GM11168 (cell line): ENCODE data around the gene NMT2.

Experiments used
- in situ Hi-C: fragments of 300-500 bp; cut with MboI; formaldehyde crosslinking; loops from one replicate; pipeline ENCODE4 v1.12.0; 2022; ENCODE audit warnings: low sequenced_read_pairs; ENCODE audit not compliant: unreplicated experiment

The NMT2 gene

DNA sequence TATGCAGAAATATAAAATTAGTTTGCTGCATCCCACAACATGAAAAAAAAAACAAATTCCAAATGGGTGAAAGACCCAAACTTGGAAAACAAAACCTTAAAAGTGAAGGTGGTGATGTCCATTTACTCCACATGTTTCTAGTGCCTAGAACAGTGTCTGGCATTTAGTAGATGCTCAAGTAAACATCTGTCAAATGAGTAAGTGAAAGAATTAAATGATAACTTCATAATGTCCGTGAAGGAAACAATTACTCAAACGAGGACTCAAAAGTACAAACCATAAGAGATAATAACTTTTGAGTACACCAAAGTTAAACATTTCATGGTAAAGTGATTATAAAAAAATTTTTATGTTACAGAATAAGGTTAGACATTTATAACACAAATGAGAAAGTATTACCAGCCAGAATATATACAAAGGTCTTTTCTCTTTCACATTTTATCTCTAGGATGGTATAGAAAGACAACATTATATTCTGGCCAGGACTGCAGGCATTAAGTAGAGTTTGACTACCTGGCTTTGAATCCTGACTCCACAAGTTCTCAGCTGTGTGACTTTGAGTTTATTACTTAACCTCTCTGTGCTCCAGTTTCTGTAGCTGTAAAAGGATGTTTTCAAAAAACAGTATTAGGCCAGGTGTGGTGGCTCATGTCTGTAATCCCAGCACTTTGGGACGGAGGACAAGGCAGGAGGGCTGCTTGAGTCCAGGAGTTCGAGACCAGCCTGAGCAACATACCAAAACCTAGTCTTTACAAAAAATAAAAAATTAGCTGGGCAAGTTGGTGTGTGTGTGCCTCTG is 20.7 kb downstream of the NMT2 start:
- in situ Hi-C loops = no loop called here

DNA sequence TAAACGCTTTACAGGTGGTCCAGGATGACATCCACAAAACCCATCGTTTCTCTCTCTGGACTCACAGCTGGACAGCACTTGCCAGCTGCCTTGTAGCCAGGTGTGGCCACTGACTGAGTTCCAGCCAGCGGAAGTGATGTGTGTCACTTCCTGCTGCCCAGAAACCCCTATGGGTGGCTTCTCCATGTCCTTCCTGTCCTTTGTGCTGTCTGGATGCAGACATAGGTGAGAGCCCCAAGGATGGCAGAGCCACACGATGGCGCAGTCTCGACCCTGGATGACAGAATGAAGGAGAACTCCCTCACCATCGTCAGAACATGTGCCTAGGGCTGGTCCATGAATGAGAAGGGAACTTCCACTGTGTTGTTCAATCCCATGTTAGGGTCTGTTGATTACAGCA is 22.1 kb downstream of the NMT2 start:
- in situ Hi-C loops = no loop called here

DNA sequence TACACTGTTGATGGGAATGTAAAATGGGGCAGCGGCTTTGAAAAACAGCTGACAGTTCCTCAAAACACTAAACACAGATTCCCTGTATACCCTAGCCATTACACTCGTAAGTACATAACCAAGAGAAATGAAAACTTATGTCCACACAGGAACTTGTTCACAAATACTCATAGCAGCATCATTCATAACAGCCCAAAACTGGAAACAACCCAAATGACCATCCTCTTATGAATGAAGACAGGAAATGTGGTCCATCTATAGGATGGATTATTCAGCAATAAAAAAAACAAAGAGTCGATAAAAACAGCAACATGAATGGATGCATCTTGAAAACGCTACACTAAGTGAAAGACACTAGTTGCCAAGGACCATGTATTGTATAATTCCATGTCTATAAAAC is 23.7 kb downstream of the NMT2 start:
- in situ Hi-C loops = no loop called here

DNA sequence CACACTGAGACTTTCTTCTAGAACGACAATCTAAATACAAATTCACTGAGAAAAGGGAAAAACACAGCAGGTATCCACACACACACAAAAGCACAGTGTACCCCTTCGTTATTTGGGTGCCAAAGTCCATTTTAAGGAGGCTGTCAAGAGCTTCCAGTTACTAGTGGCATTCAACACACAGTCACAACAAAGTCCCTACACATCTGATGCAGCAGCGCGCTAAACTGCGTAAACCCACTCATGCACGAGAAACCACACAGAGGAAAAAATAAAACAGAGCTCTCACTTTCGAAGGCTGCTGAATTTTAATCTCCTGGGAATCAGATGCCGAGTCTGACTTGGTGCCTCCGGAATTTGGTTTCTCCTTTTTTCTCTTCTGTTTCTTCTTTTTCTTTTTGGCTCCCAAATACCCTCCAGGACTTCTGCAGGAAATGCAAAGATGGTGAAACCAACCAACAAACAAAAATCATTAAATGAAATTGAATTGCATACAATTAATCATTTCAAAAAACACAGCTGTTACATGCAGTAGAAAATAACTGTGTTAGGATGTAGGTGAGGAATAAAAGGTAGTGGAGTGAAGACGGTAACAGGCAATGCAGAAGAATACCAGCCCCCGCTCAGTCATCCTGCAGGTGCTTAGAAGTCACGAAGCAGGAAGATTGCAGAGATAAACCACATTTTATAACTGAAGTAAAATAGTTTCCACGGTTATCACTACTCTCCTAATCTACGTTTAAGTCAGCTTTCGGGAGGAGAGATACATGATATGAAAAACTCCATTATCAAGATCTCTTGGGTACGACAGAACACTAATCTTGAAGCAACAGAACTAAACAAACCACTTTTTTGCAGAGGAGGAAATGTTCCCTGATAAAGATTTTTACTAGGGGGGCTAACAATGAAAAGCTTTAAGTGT is 27.1 kb downstream of the NMT2 start:
- in situ Hi-C loops = no loop called here

DNA sequence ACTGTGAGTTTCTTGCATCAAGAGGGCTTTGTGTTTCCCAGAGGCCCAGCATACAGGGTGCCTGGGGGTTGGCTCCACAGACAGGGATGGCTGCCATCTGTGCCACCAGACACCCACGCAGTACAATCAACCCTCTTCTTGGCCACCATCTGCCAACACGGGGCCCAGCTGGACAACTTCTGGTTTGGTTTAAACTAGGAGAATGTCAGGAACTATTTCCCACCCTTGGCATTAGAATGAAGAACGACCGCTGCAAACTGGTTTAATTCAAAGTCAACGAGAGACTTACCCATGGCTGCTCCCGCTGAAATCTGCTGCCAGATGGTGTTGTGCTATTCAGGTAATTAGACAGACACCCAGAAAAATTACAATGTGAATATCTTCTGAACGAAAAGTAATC is 27.8 kb downstream of the NMT2 start:
- in situ Hi-C loops = no loop called here

DNA sequence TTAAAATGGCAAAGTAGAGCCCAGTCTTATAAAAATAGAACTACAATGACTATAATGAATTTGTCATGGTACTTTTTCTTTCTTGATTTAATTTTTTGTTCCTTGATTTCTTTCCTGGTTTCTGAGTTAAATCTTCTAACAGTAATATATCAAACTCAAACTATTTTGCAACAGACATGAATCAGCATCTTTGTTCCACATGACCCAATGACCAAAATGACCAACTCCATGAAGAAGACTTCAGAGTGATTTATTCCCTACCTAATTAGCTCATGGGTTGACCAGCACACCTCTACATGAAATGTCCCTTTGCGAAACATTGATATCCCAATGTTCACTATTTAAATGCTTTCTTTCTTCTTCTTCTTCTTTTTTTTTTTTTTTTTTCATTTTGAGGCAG is 30.9 kb downstream of the NMT2 start:
- in situ Hi-C loops = no loop called here

DNA sequence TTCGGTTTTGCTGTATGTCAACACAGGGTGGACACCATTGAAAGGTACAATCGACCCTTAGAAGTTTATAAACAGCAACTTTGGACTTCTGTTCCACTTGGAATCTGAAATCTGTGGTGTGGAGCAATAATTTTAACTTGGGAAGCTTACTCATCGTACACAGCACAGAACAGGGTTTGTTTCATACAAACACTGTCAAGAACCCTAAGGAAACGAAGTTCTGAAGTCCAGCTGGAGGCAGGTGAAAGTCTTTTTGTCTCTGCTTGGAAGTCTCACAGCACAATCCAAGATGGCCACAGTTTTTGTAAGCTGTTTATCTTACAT is 31.5 kb downstream of the NMT2 start:
- in situ Hi-C loops = no loop called here

DNA sequence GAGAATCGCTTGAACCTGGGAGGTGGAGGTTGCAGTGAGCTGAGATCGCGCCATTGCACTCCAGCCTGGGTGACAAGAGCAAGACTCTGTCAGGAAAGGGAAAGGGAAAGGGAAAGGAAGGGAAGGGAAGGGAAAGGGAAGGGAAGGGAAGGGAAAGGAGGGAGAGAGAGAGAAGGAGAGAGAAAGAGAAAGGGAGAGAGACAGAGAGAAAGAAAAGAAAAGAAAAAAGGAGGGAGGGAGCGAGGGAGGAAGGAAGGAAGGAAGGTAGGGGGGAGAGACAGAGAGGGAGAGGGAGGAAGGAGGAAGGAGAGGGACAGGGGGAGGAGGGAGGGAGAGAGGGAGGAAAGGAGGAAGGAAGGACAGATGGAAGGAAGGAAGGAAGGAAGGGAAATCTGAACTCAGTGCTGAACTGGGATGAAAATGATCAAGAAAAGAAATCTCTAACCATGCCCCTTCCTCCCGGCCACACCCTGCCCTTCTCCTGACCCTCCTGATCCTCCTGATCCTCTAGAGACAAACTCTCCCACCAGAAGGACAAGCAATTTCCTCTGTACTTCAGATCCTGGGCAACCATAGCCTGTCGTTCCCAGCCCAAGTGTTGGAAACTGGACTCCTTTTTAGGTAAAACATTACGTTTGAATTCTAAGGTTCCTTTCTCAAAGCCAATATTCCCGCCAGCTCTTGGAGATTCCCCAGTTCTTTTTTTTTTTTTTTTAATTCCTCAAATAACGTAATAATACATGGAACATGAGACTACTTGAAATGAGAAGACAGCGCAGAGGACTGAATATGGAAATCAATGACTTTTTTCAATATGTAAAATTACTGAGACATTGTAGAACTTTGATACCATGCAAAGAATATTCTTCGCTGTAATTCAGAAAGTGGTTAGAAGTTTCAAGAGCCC is 32.1 kb downstream of the NMT2 start:
- in situ Hi-C loops = no loop called here

DNA sequence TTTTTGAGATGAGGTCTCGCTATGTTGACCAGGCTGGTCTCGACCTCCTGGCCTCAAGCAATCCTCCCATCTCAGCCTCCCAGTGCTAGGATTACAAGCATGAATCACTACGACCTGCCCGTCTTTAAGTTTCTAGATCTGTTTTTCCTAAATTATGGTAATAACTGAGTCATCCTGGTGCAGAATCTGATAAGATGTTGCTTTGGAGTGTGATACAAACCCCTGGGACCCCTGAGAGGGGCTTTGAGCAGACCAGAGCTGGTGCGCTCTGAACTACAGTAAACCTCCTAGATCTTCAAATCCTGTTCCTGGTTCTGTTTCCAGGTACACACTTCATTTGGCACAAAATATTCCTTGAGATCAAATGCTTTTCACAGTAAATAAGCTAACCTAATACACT is 37.2 kb downstream of the NMT2 start:
- in situ Hi-C loops = no loop called here

DNA sequence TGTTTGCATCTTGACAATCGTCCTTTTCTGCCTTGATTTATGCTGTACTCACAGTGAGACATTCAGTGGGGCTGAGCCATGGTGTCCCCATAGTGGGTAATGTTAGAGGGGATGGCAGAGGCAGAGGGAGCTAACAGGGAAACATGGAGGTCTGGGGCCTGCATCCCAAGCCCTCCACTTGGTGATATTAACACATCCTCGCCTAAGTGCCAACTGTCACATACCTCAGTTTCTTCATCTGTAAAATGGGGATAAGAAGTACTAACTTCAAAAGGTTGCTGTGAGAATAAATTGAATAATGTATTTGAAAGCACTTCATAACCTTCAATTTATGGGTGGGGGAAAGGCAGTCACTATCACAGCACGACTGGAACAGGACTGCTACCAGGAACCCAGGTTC is 43.6 kb downstream of the NMT2 start:
- in situ Hi-C loops = no loop called here

DNA sequence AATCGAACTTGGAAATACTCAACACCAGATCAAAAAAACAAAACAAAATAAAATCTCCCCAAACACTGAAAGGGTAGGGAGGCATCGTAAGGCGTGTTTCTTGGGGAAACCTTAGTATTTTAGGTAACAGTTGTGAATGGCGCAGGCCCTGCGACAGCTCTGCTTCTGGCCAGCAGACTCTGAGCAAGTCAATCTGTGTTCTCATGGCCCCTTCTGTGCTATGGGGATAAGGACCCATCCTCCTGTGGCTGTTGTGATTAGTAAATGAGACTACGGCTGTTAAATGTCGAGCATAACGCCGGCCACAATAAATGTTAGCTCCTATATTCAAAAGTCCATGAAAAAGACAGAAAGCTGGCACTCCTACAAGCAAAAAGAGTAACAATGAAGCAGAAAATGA is 44.3 kb downstream of the NMT2 start:
- in situ Hi-C loops = no loop called here

DNA sequence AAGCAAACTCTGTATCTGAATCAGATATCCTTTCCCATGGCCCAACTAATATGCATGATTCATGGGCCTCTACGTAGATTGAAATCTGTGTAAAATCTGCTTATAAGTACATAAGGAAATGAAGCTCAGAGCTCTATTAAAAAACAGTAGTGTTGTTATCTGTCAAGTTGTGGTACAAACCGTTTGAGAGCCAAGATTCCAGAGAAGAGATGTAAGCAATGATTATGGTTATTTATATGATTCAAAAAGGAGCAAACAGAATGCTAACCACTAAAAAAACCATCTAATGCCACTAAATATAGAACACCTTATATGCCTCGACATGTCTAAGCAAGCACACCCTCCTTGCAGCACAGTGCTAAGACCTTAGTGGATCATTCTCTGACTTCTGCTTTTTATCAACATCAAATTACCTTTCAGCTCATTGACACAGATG is 44.7 kb downstream of the NMT2 start:
- in situ Hi-C loops = no loop called here

DNA sequence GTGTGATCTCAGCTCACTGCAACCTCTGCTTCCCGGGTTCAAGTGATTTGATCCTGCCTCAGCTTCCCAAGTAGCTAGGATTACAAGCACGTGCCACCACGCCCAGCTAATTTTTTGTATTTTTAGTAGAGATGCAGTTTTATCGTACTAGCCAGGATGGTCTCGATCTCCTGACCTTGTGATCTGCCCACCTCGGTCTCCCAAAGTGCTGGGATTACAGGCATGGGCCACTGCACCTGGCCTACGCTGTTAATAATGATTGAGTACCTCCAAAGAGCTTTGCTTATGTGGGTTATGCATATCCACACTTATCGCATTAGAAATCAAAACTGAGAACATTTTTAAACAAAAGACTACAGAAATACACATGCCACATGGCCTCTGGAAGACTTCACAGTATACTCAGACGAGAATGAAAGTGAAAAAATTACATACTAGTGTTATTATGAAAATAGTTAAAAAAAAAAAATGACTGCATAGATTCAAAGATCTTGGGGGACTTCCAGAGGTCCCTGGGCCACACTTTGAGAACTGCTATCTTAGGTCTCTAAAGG is 45.9 kb downstream of the NMT2 start:
- in situ Hi-C loops = no loop called here

DNA sequence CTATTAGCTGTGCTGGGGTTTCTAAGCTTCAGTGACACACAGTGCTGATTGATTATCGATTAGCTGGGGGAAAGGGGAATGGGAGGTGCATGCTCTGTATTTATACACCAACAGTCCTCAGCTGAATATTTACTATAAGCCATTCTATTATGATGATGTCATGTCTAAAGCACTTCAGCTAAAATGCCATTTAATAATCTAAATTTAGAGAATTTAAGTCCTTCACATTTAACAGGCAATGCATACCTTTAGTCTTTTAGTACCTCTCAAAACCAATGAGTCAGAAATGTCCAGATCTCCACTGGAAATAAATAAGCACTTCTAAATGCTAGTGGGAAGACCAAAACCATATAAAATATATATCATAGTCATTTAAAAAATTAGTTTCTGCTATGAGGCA is 46.8 kb downstream of the NMT2 start:
- in situ Hi-C loops = no loop called here

DNA sequence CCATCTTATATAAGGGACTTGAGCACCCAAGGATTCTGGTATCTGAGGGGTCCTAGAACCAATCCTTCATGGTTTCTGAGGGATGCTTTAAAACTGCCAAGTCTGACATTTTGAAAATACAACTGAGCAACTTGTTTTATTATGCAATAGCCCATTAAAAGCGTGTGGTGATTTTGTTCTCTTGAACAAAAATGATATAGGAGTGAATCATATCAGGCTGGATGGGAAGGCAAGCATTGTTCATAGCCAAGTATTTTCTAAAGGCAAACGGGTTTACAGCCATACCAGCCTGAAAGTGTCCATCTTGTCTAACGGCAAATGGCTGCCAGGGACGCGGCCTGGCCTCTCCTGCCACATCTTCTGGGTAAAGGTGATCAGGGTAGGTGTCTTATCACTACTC is 48.0 kb downstream of the NMT2 start:
- in situ Hi-C loops = no loop called here

DNA sequence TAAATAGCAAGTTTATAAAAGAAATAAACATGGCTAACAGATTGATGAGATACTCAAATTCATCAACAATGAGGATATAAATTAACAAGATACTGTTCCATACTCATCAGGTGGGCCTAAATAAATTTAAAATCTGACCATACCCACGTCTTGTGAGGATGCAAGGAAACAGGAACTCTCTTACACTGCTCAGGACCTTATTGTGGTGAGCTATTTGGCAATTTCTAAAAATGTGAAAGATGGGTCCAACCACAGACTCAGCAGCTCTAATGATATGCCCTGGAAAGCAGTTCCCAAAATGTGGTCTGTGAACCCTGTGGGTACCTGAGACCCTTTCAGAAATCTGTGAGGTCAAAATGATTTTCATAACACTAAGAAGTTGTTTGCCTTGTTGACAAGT is 49.9 kb downstream of the NMT2 start:
- in situ Hi-C loops = no loop called here

DNA sequence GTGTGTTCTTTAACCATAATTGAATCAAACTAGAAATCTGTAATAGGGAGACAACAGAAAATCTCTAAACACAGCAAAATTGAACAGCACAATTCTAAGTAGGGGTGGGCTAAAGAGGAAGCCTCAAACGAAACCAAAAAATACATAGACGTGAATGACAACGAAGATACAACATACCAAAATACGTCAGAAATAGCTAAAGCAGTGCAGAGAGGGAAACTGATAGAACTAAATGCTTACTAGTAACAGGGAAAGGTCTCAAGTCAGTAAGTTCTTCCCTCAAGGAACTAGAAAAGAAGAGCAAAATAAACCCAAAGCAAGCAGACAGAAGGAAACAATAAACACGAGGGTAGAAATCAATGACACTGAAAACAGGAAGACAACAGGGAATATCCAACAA is 52.3 kb downstream of the NMT2 start:
- in situ Hi-C loops = no loop called here

DNA sequence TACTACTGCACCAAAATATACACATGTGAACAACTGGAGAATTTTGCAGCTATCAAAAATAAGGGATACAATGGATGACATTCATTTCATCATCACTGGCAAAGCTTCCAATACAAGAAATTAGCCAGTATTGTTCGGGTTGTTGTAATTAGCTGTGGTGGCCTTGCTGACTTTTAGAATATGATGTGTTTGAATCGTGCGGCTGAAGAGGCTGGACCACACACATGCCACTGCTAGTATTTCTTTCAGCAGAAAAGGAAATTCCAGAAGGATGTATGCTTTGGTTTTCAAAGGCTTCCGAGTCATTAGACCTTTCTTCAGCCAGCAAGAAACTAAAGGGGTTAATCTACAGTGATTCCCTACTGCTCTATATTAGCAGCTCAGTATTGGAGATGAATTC is 54.7 kb downstream of the NMT2 start:
- in situ Hi-C loops = no loop called here

DNA sequence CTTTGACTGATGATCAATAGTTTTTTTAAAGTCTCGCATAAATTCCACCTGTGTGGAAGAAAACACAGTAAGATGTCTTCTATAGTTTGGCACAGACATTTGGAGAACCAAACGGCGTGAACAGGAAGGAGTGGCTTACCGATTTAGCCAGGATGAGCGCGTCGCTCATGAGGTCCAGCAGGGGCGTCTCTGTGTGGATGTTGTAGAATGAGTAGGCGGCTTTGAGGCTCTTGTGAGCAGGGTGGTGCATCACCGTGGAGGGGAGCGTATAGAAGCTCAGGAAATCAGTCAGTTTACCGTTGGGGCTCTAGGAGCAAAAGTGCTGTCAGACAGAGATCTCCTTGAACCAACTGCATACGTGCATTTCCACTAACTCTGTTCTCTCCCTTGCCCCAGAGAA is 55.8 kb downstream of the NMT2 start:
- in situ Hi-C loops = no loop called here

DNA sequence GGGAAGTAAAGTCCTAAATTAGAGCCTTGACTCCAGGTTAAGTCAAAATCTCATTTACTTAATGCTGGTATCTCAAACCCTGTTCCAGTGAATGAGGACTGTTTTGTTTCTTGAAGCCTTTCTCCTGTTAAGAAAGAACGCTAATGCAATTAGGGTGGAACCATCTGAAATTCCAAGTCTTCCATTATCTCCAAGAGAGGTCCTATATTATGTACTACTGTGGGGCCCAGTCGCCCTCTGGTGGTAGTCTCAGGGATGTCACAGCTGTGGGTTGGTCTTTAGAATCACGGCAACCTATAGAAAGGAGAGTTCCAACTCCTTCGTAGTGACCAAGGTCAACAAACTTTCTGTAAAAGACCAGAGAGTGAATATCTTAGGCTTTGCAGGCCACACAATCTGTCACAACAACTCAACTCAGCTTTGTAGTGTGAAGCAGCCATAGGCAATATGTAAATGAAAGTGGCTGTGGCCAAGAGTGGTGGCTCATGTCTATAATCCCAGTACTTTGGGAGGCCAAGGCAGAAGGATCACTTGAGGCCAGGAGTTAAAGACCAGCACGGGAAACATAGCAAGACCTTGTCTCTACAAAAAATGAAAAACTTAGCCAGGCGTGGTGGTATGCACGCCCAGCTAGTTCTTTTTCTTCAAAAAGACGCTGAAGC is 62.0 kb downstream of the NMT2 start:
- in situ Hi-C loops = no loop called here
